ENCODE data around the gene TTLL12.

DNA sequence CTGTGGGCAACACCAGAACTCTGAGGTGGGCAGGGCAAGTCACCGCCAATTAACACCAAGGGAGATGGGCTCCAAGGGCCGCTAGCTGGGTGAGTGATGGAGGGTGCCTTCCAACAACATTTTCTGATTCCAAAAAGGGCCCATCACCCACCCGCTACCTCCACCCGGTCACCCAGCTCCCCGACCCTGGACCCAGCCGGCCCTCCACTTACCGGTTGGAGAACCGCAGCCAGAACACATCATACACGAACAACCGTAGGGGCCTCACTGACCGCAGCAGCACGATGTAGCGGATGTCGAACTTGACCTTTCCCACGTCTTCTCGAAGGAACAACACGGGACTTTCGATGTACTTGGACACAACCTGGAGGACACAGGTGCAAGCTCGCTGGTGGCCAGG is 14.7 kb downstream of the TTLL12 start:
- TF ChIP-seq, protein P1, sequence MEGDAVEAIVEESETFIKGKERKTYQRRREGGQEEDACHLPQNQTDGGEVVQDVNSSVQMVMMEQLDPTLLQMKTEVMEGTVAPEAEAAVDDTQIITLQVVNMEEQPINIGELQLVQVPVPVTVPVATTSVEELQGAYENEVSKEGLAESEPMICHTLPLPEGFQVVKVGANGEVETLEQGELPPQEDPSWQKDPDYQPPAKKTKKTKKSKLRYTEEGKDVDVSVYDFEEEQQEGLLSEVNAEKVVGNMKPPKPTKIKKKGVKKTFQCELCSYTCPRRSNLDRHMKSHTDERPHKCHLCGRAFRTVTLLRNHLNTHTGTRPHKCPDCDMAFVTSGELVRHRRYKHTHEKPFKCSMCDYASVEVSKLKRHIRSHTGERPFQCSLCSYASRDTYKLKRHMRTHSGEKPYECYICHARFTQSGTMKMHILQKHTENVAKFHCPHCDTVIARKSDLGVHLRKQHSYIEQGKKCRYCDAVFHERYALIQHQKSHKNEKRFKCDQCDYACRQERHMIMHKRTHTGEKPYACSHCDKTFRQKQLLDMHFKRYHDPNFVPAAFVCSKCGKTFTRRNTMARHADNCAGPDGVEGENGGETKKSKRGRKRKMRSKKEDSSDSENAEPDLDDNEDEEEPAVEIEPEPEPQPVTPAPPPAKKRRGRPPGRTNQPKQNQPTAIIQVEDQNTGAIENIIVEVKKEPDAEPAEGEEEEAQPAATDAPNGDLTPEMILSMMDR (IDR thresholded peaks at IDR 0.05) = no peak
- TF ChIP-seq POLR2A (IDR thresholded peaks at IDR 0.05) = no peak

All from lower leg skin (tissue), 3 donors.